Skin of body (tissue), 2 donors: Measurements from ENCODE around the gene RAB40B. TPM values are rescaled to one million over a fixed set of nuclear protein-coding genes. Genes with fewer than 3 reads are reported as not detected.

Experiments
- DNase-seq: peaks from one replicate; lab custom pipeline; 2025; lab: John Stamatoyannopoulos, UW
- total RNA-seq: library from RNA; depleted of rRNA; stranded (reverse); fragments of >200 nt; gene quantifications from one replicate; pipeline ENCODE4 v1.2.3, GENCODE V29; 2014

The RAB40B gene
- total RNA-seq, 1 donor from 2014 or later, result 7.5 TPM

DNA sequence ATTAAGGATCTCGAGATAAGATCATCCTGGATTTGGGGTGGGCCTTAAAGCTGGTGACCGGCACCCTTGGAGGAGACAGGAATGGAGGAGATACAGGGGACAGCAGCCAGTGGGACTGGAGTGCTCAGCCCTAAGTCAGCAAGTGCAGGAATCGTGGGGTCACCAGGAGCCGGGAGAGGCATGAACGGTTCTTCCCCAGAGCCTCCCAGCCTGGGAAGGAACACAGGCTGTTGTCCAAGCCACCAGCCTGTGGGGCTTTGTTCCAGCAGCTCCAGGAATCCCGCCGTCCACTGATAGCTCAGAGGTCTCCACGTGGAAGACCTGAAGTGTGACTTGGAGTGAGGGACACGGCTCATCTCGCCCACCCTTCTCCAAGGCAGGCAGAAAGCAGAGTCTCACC lies 47.8 kb downstream of the RAB40B start:
- no peak for DNase-seq

DNA sequence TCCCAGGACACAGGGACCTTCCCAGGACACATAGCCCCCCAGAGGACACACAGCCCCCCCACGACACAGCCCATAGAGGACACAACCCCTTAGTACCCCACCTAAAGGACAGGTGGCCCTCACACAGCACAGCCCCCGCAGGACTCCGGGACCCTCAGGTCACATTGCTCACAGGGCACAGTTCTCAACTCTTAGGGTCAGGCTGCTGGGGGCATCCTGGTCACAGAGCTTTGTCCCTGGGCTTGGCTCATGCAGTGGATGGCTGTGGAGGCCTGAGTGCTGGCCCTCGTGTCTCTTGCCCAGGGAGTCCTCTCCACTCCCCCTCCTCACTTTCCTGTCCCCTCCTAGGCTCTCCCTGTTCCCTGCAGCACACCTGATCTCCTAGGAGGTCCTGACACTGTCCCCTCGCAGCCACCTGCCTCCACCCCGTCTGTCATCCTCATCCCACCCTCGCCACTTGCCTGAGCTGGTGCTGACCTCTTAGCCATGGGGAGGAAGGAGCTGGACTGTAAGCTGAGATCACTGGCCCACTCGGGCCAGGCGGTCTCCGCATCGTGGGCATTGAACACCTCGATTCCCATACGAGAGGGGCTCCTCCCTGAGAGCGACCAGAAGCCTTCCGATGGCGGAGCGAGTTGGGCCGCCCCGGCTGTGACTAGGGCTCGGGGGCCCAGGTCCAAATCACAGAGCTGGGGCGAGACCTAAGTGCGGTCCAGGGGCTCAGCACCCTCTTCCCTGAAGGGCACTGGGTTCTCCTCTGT lies 48.8 kb downstream of the RAB40B start:
- no peak for DNase-seq

DNA sequence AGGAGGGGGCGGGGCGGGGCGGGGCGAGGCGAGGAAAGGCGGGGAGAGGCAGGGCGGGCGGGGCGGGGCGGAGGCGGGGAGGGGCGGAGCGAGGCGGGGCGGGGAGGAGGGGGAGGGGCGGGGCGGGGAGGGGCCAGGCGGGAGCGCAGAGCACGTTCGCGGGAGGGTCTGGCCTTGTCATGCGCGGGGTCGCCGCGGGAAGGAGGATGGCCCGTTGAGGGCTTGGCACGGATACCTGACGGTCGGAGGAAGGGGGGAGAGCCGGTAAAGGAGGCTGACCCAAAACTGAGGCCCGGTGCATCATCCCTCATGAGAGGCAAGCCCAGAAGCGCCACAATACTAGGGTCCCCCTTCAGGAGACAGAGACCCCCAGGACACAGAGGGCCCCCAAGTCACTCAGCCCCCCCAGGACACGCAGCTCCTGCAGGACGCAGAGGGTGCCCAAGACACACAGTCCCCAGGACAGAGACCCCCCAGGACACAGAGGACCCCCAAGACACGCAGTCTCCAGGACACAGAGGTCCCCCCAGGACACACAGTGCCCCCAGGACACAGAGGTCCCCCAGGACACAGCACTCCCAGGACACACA lies 49.7 kb downstream of the RAB40B start:
- DNase-seq, result no peak

DNA sequence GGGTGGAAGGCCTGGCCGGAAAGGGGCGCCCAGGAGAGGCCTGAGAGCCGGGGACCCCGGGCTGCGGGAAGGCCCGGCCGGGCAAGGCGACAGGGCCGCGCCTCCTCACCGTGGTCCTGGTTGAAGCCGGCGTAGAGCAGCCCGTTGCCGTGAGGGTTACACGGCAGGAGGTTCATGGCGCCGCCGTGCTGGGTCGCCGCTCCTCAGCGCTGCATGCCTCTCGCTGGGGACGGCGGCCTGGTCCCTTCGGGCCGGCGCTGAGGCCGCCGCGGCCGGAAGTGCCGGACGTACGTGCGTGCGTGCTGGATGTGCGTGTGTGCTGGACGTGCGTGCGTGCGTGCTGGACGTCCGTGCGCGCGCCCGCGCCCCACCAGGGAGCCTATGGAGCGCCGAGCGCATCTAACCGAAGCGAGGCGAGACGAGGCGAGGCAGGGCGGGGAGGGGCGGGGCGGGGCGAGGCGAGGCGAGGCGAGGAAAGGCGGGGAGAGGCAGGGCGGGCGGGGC lies 50.3 kb downstream of the RAB40B start, which contains the start of gene WDR45B:
TSS of gene WDR45B (minus strand) at position 280 of the 504 bp plus-strand sequence. CDS start at position 176, 104 bp downstream.
- DNase-seq, result peak; percentile 86

DNA sequence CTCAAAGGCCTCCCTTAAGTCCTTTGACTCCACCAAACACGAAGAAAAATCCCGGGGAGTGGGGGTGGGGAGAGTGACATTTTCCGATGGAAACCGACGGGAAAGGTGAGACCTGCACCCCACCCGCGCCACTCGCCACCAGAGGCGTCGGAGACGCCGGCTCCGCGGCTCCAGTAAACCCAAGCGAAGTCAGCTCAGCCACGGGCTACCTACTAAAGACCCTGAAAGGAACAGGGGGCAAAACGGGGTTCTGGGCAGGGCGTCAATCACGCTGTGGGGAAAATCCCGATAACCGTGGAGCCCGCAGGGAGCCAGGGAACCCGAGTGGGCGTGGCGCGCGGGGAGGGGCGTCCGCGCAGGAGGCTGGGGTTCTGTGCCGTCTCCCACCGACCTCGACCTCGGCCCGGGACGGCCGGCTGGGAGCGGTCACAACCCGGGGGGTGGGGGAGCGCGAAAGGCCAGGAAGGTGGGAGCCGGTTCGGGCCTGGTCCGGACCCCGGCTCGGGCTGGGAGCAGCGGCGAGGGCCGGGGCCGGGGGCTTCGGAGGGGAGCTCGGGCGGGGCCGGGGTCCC lies 50.8 kb downstream of the RAB40B start:
- DNase-seq, result no peak

DNA sequence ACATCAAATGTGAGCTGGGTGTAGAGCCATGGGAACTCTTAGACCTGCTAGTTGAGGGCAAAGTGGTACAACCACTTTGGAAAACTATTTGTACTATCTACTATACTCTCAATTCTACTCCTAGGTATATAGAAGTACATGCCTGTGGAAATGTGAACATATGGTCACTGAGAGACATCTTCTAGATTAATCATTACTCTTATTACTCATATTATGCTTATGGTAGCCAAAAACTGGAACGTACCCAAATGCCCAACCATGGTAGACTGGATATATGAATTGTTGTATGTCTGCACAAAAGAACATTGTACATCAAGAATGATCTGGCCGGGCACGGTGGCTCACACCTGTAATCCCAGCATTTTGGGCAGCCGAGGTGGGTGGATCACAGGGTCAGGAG lies 53.0 kb downstream of the RAB40B start:
- no peak for DNase-seq

DNA sequence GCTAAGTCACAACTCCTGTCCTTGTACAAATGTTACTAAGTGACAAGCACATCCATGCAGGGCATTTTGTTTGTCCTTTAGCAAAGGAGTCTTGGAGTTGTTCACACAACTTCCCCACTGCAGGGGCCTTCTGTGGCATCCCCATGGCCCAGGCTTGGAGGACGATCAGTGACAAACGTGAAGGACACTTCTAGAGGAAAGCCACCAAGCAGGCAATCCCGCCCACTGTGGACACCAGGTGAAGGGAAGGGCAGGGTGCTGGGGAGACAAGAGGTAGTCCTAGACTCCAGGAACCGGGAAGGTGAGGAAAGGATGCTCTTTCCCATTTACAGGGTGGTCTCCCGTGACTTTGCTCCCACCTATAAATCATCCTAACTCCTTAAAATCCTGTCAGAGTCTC lies 54.4 kb downstream of the RAB40B start:
- no peak for DNase-seq

DNA sequence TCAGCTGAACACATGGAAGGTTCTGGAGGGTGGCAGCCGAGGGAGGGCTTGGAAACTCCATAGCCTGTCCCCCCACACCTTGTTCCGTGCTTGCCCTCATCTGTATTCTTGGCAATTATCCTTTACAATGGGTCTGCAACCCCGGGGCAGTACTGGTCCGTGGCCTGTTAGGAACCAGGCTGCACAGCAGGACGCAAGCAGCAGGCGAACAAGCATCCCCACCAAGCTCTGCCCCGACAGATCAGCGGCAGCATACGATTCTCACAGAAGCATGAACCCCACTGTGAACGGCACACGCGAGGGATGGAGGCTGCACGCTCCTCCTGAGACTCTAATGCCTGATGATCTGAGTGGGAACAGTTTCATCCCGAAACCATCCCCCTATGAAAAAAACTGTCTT lies 56.5 kb downstream of the RAB40B start:
- no peak for DNase-seq

DNA sequence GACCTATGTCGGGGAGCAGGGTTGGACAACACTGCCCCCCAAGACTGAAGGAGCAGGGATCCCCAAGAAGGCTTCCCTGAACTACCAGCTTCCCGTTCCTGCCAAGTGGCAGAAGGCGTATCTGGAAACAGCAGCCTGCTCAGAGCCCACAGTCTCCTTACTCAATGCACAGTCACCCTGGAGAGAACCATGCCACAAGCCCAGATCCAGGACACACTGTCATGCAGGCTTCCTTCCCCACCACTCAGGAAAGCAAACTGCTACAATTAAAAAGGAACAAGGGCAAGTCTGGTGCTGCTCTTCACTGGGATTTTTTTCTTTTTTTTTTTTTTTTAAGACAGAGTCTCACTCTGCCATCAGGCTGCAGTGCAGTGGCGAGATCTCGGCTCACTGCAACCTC lies 58.5 kb downstream of the RAB40B start:
- no peak for DNase-seq

DNA sequence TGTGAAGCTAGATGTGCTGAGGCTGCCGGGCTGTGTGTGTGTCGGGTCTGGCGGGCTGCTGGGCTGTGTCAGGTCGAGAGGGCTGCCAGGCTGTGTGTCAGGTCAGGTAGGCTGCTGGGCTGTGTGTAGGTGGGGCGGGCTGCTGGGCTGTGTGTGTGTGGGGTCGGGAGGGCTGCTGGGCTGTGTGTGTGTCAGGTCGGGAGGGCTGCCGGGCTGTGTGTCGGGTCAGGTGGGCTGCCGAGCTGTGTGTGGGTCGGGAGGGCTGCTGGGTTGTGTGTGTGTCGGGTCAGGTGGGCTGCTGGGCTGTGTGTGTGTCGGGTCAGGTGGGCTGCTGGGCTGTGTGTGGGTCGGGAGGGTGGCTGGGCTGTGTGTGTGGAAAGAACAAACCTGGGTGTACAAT lies 58.9 kb downstream of the RAB40B start:
- DNase-seq, result no peak

DNA sequence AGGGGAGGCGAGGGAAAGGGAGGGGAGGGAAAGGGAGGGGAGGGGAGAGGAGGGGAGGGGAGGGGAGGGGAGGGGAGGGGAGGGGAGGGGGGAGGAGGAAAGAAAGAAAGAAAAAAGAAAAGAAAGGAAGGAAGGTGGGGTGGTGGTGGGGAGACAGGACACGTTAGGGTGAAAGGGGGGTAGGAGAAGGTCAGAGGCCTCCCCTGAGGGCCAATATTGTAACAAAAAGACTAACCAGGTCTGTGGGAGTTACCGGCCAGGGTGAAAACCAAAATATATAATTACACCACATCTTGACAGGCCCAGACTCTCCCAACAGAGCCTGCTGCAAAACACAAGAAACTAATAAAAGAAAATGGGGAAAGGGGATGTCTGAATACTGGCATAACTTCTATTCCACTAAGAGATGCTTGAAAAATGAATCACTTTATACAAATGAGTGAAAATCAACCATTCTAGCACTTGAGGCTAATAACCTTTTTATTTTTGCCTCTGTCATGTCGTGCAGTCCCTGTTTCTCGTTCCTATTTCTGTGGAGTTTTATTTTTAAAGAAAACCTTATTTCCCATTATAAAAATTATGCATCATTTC lies 60.2 kb downstream of the RAB40B start:
- no peak for DNase-seq

DNA sequence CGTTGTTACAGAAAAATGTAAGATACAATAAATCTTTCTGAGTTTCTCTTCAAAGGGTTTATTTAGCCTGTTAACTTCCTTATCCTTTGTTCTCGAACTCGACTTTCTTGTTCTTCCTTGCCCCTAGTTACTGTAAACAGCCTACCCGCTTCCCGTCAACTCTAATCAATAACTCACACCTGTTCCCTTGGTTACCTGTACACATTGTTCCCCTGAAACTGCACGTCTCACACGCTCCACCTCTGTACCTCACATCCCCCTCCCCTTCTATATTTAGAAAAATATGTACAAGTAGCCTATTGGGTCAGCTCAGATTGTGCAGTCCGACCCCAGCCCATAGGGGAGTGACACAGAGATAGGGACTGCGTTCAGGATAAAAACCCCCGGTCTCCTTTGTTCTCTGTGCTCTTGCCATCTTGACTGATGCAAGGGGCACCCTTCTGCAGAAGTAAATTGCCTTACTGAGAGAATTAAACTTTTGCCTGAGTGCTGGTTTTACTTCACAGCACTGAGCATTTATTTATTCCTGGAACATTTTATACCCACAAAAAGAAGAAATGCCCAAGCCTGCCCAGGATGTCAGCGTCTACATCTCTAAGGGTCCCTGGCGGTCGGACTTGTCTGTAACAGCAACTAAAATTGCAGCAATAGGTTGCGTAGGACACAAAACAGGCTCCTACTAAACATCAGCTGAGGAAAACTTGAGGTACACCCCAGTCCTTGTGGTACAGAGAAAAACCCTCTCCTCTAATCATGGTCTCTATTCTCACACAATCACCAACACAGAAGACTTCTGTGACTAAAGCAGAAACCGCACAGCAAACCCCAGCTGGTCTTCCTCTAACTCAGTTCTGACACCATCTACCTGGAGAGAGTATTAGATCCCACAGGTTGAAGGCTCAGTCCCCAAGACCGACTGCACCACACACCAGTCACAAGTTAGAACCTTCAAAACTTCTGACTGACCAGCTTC lies 61.6 kb downstream of the RAB40B start:
- no peak for DNase-seq

DNA sequence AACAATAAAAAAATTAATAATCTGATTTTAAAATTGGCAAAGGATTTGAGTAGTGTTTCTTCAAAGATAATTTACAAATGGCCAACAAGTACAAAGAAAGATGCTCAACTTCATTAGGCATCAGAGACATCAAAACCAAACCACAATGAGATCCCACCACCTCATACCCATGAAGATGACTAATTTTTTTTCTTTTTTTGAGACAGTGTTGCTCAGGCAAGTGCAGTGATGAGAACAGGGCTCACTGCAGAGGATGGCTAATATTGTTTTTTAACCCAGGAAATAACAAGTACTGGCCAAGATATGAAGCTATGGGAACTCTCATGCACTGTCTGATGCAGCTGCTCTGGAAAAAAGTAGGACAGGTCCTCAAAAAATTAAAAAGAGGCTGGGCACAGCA lies 65.2 kb downstream of the RAB40B start:
- no peak for DNase-seq

DNA sequence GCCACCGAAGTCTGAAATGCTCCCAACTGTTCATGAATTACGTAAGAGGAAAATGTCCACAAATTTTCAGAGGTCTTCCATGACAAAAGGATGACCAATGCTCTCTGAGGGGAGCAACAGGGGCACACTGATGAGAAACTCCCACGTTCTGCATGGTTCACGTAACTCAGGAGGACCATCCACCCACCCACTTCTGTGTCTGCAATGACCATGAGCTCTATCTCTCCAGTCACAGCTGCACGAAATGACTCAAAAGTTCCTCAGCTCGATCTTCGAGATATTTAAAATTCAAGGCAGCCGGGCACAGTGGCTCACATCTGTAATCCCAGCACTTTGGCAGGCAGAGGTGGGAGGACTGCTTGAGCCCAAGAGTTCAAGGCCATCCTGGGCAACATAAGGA lies 66.0 kb downstream of the RAB40B start:
- DNase-seq, result no peak

DNA sequence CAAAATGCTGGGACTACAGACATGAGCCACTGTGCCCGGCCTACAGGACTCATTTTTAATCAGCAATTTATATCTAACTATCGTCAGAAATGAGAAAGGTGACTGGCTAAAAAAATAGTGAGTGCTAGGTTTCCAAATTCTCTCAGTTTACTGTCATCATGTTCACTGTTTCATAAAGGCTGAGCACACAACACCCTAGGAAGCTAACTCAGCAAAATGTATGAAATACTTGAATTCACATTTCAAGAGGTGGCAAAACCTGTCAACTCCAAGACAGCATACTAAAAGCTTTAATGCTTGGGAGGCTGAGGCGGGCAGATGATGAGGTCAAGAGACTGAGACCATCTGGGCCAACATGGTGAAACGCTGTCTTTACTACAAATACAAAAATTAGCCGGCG lies 67.0 kb downstream of the RAB40B start:
- no peak for DNase-seq

DNA sequence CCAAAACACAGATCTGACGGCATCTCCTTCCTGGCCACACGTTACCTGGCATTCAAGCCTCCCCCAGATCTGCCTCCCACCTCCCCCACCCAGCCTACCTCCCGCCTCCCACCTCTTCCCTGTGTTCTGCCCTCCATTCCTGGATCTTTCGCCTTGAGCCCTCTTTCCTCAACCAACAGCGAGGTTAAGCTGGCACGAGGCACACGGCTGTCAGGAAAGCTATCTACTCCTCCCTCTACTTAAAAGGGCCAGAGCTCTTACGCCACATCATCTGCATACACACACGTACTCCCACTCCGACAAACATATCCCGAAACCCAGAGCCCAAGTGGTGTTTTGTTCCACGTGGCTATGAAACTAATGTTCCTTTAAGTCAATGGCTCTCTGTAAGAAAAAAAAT lies 68.3 kb downstream of the RAB40B start:
- DNase-seq, result no peak

DNA sequence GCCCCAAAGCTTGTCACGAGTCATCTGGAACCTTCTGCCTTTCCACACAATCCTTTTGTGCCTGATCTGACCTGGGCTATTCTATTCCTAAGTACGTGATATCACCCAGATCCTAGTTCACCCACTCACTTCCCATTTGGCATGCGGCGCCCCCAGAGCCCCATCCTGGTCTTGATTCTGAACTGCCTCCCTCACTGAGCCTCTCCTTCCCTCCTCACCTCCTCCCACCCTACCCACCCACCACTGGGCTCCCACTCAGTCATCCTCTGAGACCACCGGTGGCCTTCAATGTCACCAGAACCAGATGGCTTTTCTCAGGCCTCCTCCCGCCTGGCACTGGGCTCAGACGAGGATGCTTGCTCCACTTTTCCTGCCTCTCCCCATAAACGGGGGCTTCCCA lies 68.8 kb downstream of the RAB40B start:
- no peak for DNase-seq

DNA sequence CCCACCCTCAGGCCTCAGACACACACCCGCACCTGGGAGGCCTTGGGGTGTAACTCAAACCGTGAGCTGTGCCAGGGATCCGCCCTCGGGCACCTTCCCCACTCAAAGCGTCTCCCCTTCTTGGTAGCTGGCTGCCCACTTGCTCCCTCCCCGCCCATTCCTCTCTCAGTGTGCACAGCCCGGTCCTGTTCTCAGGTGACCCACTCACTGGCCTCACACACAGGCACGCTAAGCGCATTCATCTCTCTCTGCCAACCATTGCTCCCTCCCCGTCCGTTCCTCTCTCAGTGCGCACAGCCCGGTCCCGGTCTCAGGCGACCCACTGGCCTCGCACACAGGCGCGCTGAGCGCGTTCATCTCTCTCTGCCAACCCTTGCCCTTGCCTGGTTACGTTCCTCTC lies 71.1 kb downstream of the RAB40B start:
- DNase-seq, result no peak

DNA sequence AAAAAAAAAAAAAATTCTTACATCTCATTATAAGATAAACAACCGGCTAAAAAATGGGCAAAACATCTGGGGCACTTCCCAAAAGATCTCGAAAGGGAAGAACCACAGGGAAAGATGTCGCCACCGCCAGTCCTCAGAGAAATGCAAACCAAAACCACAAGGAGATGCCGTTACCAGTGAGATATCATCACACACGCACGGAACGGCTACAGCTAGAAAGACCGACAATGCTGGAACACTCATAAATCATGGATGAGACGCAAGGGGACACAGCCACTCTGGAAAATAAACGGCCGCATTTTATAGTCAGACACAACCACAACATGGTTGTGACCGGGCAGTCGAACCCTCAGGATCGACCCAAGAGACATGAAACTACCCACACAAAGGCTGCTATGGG lies 74.8 kb downstream of the RAB40B start:
- DNase-seq, result no peak

DNA sequence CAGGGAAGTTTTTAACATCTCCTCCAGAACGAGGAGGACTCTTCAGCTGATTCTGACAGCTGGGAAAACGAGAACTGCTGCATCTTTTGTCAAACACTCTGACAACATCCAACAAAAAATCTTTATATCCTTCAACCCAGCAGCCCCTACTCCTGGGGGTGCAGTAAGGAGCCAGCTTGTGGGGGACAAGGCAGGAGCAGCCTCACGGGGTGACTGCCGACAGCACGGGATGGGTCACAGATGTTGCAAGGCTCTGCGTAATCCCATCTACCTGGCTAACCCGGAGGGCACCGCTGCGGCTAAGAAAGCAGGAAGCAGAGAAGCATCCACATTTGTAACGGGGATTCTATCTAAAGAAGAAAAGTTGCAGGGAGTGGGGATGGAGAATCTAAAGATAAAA lies 78.9 kb downstream of the RAB40B start:
- DNase-seq, result no peak

DNA sequence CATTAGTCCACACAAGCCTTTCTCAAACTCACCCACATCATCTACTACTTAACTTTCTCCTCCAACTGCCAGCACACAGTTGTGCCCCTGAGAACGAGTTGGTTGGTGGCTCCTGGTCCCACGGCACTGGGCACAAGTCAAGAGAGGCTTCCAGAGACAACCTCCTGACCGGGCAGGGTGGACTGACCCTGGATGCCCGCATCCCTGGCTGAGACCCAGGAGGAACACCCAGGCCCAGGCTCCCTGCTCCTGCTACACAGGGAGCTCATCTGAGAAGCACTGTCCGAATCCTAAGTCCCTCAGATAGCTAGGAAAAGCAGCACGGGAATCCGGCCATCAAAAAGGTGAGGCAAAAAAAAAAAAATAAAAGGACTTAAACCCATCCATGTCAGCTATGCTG lies 79.3 kb downstream of the RAB40B start:
- DNase-seq, result no peak
